WTC11 (cell line): ENCODE results near the gene TRMU. TPM values are rescaled to one million over a fixed set of nuclear protein-coding genes. Genes with fewer than 3 reads are reported as not detected.

ENCODE experiments used
- ATF1 ChIP-seq: sonication (generic); formaldehyde crosslinking; IDR thresholded peaks from 2 replicates; pipeline ENCODE4 v1.8.1; 2023; ENCODE audit warnings: mild to moderate bottlenecking, moderate library complexity, missing genetic modification reagents
- ATF2 ChIP-seq: sonication (generic); formaldehyde crosslinking; IDR thresholded peaks from 2 replicates; pipeline ENCODE4 v1.8.1; 2022; ENCODE audit warnings: low read depth, missing genetic modification reagents, borderline replicate concordance
- ATF6 ChIP-seq: sonication (generic); formaldehyde crosslinking; IDR thresholded peaks from 2 replicates; pipeline ENCODE4 v1.8.1; 2023; ENCODE audit warnings: mild to moderate bottlenecking, missing genetic modification reagents
- CBFB ChIP-seq: sonication (generic); formaldehyde crosslinking; IDR thresholded peaks from 2 replicates; pipeline ENCODE4 v1.8.1; 2022; ENCODE audit warnings: mild to moderate bottlenecking, low read depth, missing genetic modification reagents
- E2F1 ChIP-seq: sonication (generic); formaldehyde crosslinking; IDR thresholded peaks from 2 replicates; pipeline ENCODE4 v1.8.0; 2022; ENCODE audit warnings: mild to moderate bottlenecking, missing genetic modification reagents
- ELF4 ChIP-seq: sonication (generic); formaldehyde crosslinking; IDR thresholded peaks from 2 replicates; pipeline ENCODE4 v1.8.1; 2022; ENCODE audit warnings: low read depth, mild to moderate bottlenecking, moderate library complexity, missing genetic modification reagents
- ESRRA ChIP-seq: sonication (generic); formaldehyde crosslinking; IDR thresholded peaks from 2 replicates; pipeline ENCODE4 v1.8.1; 2022; ENCODE audit warnings: mild to moderate bottlenecking, missing genetic modification reagents, borderline replicate concordance
- FOXP4 ChIP-seq: sonication (generic); formaldehyde crosslinking; IDR thresholded peaks from 2 replicates; pipeline ENCODE4 v1.8.0; 2022; ENCODE audit warnings: mild to moderate bottlenecking, missing genetic modification reagents
- GTF2I ChIP-seq: fragments of 250-450 bp; sonication (Bioruptor Pico); conservative IDR thresholded peaks from 2 replicates; pipeline ENCODE4 v1.4.0; 2021; ENCODE audit warnings: mild to moderate bottlenecking
- JUN ChIP-seq: sonication (generic); formaldehyde crosslinking; IDR thresholded peaks from 2 replicates; pipeline ENCODE4 v1.8.0; 2023; ENCODE audit warnings: mild to moderate bottlenecking, missing genetic modification reagents
- MAX ChIP-seq: sonication (generic); formaldehyde crosslinking; IDR thresholded peaks from 2 replicates; pipeline ENCODE4 v1.8.0; 2022; ENCODE audit warnings: mild to moderate bottlenecking, missing genetic modification reagents
- NFATC4 ChIP-seq: fragments of 250-450 bp; sonication (Bioruptor Pico); IDR thresholded peaks from 2 replicates; pipeline ENCODE4 v1.9.0; 2021; ENCODE audit warnings: mild to moderate bottlenecking
- NFYB ChIP-seq: sonication (generic); formaldehyde crosslinking; conservative IDR thresholded peaks from 2 replicates; pipeline ENCODE4 v1.8.0; 2022; ENCODE audit warnings: low read depth, missing genetic modification reagents
- NR3C1 ChIP-seq: sonication (generic); formaldehyde crosslinking; conservative IDR thresholded peaks from 2 replicates; pipeline ENCODE4 v1.8.1; 2023; ENCODE audit warnings: low read depth, mild to moderate bottlenecking, missing genetic modification reagents
- OVOL2 ChIP-seq: fragments of 250-450 bp; sonication (Bioruptor Pico); IDR thresholded peaks from 2 replicates; pipeline ENCODE4 v1.9.0; 2021; ENCODE audit warnings: mild to moderate bottlenecking, borderline replicate concordance
- PRDM15 ChIP-seq: sonication (generic); formaldehyde crosslinking; IDR thresholded peaks from 2 replicates; pipeline ENCODE4 v1.8.0; 2022; ENCODE audit warnings: missing genetic modification reagents
- PRRX2 ChIP-seq: fragments of 250-450 bp; sonication (Bioruptor Pico); IDR thresholded peaks from 2 replicates; pipeline ENCODE4 v1.8.0; 2021; ENCODE audit warnings: mild to moderate bottlenecking
- RELA ChIP-seq: sonication (generic); formaldehyde crosslinking; IDR thresholded peaks from 2 replicates; pipeline ENCODE4 v1.8.1; 2022; ENCODE audit warnings: missing genetic modification reagents, mild to moderate bottlenecking, borderline replicate concordance
- RORB ChIP-seq: fragments of 250-450 bp; sonication (Bioruptor Pico); IDR thresholded peaks from 2 replicates; pipeline ENCODE4 v1.9.0; 2021; ENCODE audit warnings: mild to moderate bottlenecking
- SMAD3 ChIP-seq: sonication (generic); formaldehyde crosslinking; IDR thresholded peaks from 2 replicates; pipeline ENCODE4 v1.8.0; 2022; ENCODE audit warnings: missing genetic modification reagents, mild to moderate bottlenecking, borderline replicate concordance
- TEAD1 ChIP-seq: sonication (generic); formaldehyde crosslinking; IDR thresholded peaks from 2 replicates; pipeline ENCODE4 v1.8.0; 2022; ENCODE audit warnings: mild to moderate bottlenecking, missing genetic modification reagents
- TP53 ChIP-seq: sonication (generic); formaldehyde crosslinking; IDR thresholded peaks from 2 replicates; pipeline ENCODE4 v1.8.1; 2023; ENCODE audit warnings: mild to moderate bottlenecking, missing genetic modification reagents
- ZBTB21 ChIP-seq: sonication (generic); formaldehyde crosslinking; IDR thresholded peaks from 2 replicates; pipeline ENCODE4 v1.8.1; 2023; ENCODE audit warnings: mild to moderate bottlenecking, missing genetic modification reagents, borderline replicate concordance
- ZNF263 ChIP-seq: sonication (generic); formaldehyde crosslinking; IDR thresholded peaks from 2 replicates; pipeline ENCODE4 v1.8.1; 2022; ENCODE audit warnings: low read depth, mild to moderate bottlenecking, moderate library complexity, missing genetic modification reagents
- ZNF317 ChIP-seq: sonication (generic); formaldehyde crosslinking; IDR thresholded peaks from 2 replicates; pipeline ENCODE4 v1.8.1; 2023; ENCODE audit warnings: low read depth, mild to moderate bottlenecking, moderate library complexity, missing genetic modification reagents, borderline replicate concordance
- ZNF396 ChIP-seq: fragments of 250-450 bp; sonication (Bioruptor Pico); IDR thresholded peaks from 2 replicates; pipeline ENCODE4 v1.8.0; 2021; ENCODE audit warnings: mild to moderate bottlenecking, moderate library complexity, borderline replicate concordance
- ZNF416 ChIP-seq: fragments of 250-450 bp; sonication (Bioruptor Pico); IDR thresholded peaks from 2 replicates; pipeline ENCODE4 v1.9.0; 2021; ENCODE audit warnings: mild to moderate bottlenecking, inconsistent platforms
- ZNF423 ChIP-seq: fragments of 250-450 bp; sonication (Bioruptor Pico); IDR thresholded peaks from 2 replicates; pipeline ENCODE4 v2.1.2; 2022; ENCODE audit warnings: mild to moderate bottlenecking, moderate library complexity
- ZNF671 ChIP-seq: fragments of 250-450 bp; sonication (Bioruptor Pico); IDR thresholded peaks from 2 replicates; pipeline ENCODE4 v1.8.0; 2021; ENCODE audit warnings: mild to moderate bottlenecking
- total RNA-seq: library from RNA; stranded (reverse); gene quantifications from 3 replicates; pipeline ENCODE4 v1.2.3, GENCODE V29; 2021

Gene TRMU
- total RNA-seq, 1 experiment from 2014 or later = 103 TPM

GRCh38 chr22:46335201-46336118 lies at the start of gene TRMU (continued):
- TF ChIP-seq RELA (CRISPR knock-in tag) = no peak; the same call in 1 of the 2 replicates
- TF ChIP-seq ATF1 (CRISPR knock-in tag) = peak; percentile 70; the same call in 1 of the 2 replicates
- TF ChIP-seq RORB = no peak
- TF ChIP-seq ZNF423 = no peak
- 0 out of 2 replicates have a peak, but pooled peaks have one; percentile 12 for TF ChIP-seq ELF4 (CRISPR knock-in tag)
- TF ChIP-seq JUN (CRISPR knock-in tag) = 0 out of 2 replicates have a peak, but pooled peaks have one; percentile 15
- no peak for TF ChIP-seq NFYB (CRISPR knock-in tag)
- no peak for TF ChIP-seq NFATC4
- TF ChIP-seq ZNF671 (CRISPR knock-in tag) = no peak
- TF ChIP-seq OVOL2 (CRISPR knock-in tag) = no peak
- no peak for TF ChIP-seq ZNF263 (CRISPR knock-in tag)
- peak; percentile 73; the same call in 1 of the 2 replicates for TF ChIP-seq ESRRA (CRISPR knock-in tag)
- TF ChIP-seq ZNF416 (CRISPR knock-in tag) = peak; percentile 63; the same call in 1 of the 2 replicates
- no peak for TF ChIP-seq PRDM15 (CRISPR knock-in tag)
- no peak for TF ChIP-seq ATF2 (CRISPR knock-in tag)
- TF ChIP-seq SMAD3 (CRISPR knock-in tag) = 0 out of 2 replicates have a peak, but pooled peaks have one; percentile 60
- TF ChIP-seq MAX (CRISPR knock-in tag) = peak; percentile 91
- peak; percentile 69; the same call in 1 of the 2 replicates for TF ChIP-seq TEAD1 (CRISPR knock-in tag)
- TF ChIP-seq ZNF317 (CRISPR knock-in tag) = no peak
- TF ChIP-seq NR3C1 (CRISPR knock-in tag) = no peak
- TF ChIP-seq ZNF396 (CRISPR knock-in tag) = no peak
- TF ChIP-seq ATF6 (CRISPR knock-in tag) = no peak
- no peak for TF ChIP-seq TP53 (CRISPR knock-in tag)
- no peak for TF ChIP-seq GTF2I (CRISPR knock-in tag)
- TF ChIP-seq FOXP4 (CRISPR knock-in tag) = peak; percentile 77
- TF ChIP-seq ZBTB21 = peak; percentile 66; the same call in 1 of the 2 replicates
- no peak for TF ChIP-seq PRRX2 (CRISPR knock-in tag)
- no peak for TF ChIP-seq CBFB (CRISPR knock-in tag)
- TF ChIP-seq E2F1 (CRISPR knock-in tag) = no peak
